ENCODE results near the gene DHX35.

DHX35 gene, protein sequence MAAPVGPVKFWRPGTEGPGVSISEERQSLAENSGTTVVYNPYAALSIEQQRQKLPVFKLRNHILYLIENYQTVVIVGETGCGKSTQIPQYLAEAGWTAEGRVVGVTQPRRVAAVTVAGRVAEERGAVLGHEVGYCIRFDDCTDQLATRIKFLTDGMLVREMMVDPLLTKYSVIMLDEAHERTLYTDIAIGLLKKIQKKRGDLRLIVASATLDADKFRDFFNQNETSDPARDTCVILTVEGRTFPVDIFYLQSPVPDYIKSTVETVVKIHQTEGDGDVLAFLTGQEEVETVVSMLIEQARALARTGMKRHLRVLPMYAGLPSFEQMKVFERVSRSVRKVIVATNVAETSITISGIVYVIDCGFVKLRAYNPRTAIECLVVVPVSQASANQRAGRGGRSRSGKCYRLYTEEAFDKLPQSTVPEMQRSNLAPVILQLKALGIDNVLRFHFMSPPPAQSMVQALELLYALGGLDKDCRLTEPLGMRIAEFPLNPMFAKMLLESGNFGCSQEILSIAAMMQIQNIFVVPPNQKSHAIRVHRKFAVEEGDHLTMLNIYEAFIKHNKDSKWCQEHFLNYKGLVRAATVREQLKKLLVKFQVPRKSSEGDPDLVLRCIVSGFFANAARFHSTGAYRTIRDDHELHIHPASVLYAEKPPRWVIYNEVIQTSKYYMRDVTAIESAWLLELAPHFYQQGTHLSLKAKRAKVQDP

GRCh38 chr20:38962044-38962927 lies at the start of gene DHX35:
DHX35 (plus strand) TSS chr20:38962344; CDS start chr20:38962368, 24 bp downstream.
- peak; percentile 97 for DNase-seq (ENCODE audit: low read depth)

DNA sequence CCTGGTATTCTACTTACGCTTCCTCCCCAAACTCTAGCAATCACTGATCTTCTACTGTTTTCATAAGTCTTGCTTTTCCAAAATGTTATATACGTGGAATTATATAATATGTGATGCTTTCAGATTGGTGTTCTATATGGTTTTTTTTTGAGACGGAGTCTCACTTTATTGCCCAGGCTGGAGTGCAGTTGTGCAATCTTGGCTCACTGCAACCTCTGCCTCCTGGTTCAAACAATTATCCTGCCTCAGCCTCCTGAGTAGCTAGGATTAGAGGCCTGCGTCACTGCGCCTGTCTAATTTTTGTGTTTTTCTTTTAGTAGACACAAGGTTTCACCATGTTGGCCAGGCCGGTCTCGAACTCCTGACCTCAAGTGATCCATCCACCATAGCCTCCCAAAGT lies 46.8 kb upstream of the DHX35 start:
- DNase-seq (ENCODE audit: low read depth), result no peak

DNA sequence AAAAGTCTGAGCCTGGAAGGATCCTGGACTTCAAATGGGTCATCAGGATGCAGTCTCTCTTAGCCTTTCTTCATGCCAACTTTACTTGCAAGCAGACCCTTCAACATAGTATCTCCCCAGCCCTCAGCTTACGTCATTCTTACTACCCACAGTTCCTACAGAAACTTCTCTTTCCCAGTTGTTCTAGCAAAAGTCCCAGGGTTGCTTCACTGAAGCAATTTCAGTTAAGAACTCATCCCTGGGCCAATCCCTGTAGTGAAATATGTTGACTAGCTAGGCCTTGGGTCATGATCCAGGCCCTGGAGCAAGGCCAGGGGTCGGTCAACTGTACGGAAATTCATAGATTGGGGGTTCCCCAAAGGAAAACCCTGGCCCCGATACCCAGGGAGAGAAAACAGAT lies 44.5 kb upstream of the DHX35 start:
- DNase-seq (ENCODE audit: low read depth), result no peak

DNA sequence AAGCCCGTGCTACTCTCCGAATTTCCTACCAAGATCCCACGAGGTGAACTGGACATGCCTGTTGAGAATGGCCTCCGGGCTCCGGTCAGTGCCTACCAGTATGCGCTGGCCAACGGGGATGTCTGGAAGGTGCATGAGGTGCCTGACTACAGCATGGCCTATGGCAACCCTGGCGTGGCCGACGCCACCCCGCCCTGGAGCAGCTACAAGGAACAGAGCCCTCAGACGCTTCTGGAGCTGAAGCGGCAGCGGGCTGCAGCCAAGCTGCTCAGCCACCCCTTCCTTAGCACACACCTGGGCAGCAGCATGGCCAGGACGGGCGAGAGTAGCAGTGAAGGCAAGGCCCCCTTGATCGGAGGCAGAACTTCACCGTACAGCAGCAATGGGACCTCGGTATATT lies 44.0 kb upstream of the DHX35 start:
- DNase-seq (ENCODE audit: low read depth), result no peak

GRCh38 chr20:38919683-38920082 lies 42.5 kb upstream of the DHX35 start:
- DNase-seq (ENCODE audit: low read depth), result no peak

GRCh38 chr20:38920411-38920810 lies 41.7 kb upstream of the DHX35 start:
- no peak for DNase-seq (ENCODE audit: low read depth)

GRCh38 chr20:38920851-38921250 lies 41.3 kb upstream of the DHX35 start:
- no peak for DNase-seq (ENCODE audit: low read depth)

GRCh38 chr20:38924718-38925117 lies 37.4 kb upstream of the DHX35 start:
- no peak for DNase-seq (ENCODE audit: low read depth)

GRCh38 chr20:38926142-38926933 lies 35.8 kb upstream of the DHX35 start, which contains the start of gene FAM83D:
FAM83D (plus strand) TSS chr20:38926417; CDS start chr20:38926443, 26 bp downstream.
- peak; percentile 85 for DNase-seq (ENCODE audit: low read depth)

GRCh38 chr20:38926934-38927616 lies 35.1 kb upstream of the DHX35 start:
- no peak for DNase-seq (ENCODE audit: low read depth)

DNA sequence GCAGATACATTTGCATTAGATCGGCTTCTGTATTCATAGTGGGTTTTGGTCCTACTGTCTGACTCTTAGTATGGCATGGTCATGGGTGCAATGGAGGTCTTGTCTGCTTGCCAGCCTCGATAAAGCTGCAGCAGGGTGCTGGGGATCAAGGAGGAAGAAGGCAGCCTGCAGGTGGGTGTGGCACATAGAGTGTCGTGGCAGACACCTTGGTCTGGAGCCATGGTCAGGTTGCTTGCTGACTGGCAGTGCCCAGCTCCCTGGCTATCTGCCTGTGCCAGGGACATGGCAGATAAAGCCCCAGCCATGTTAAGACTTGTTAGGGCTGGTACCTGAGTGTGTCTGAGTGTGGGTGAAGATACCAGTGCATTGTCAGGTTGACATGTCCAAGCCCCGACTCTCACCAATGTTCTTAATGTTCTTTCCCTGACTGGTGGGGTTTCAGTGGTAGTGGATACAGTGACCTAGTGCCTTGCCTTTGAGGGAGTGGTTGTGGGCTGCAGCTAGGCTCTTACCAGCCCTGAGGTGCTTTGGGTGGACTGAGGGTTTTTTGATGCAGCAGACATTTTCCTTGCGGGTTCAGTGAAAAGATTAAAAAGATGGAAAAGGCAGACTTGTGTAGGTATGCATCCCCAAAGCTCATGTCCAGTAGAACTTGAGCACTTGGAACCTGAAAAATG lies 34.1 kb upstream of the DHX35 start:
- DNase-seq (ENCODE audit: low read depth), result no peak

DNA sequence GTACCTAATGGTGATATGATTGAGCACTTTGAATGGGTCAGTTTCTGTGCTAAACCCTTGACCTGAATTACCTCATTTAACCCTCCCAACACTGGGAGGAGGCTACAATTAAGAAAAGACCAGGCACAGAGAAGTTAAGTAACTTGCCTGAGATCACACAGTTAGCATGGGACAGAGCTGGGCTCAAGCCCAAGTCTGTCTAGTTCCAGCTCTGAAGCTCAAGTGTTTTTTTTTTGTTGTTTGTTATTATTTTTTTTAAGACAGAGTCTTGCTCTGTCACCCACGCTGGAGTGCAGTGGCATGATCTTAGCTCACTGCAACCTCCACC lies 31.9 kb upstream of the DHX35 start:
- DNase-seq (ENCODE audit: low read depth), result no peak

GRCh38 chr20:38931984-38932383 lies 30.2 kb upstream of the DHX35 start:
- no peak for DNase-seq (ENCODE audit: low read depth)

GRCh38 chr20:38932457-38933120 lies 29.6 kb upstream of the DHX35 start:
- no peak for DNase-seq (ENCODE audit: low read depth)

DNA sequence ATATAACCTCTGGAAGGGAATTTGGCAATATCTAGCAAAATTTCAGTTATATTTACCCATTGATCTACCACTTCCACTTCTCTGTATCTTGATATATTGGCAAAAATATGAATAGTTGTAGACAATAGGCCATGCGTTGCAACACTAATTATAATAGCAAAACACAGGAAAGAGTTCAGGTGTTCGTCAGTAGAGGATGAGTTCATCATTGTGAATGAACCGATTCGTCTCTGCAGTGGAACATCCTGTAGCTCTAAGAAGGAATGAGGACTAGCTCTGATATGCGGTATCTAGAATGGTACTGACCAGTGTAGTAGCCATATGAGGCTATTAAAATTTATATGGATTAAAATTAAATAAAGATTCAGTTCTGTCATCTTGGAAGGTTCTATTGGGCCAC lies 27.6 kb upstream of the DHX35 start:
- DNase-seq (ENCODE audit: low read depth), result no peak

DNA sequence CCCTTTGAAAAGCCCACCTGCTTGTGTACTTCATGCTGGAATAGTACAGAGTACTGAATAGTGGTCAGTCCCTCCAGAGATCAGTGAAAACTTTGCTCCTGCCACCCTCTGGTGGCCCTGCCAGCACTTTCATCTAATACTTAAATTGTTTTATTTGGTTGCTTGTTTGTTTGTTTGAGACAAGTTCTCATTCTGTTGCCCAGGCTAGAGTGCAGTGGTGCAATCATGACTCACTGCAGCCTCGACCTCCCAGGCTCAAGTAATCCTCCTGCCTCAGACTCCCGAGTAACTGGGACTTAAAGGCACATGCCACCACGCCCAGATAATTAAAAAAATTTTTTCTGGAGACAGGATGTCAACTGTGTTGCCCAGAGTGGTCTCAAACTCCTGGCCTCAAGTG lies 26.9 kb upstream of the DHX35 start:
- no peak for DNase-seq (ENCODE audit: low read depth)

DNA sequence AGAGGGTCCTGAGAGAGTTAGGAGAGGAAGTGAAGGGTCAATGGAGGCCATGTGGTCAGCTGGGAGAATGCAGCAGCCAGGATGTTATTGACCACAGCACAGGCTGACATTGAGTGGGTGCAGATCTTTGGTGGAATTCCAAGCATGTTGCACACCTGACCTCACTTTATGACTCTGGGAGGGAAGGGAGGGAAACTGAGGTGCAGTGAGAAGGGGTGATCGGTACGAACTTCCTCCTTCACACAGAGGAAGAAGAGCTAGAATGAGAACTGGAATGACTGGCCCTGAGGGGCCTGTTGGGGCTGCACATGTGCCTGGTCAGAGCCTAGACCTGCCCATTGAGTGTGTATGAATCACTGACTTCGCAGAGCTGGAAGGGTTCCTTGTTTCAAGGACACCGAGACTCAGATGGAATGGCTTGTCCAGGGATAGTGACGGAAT lies 26.2 kb upstream of the DHX35 start:
- DNase-seq (ENCODE audit: low read depth), result no peak

DNA sequence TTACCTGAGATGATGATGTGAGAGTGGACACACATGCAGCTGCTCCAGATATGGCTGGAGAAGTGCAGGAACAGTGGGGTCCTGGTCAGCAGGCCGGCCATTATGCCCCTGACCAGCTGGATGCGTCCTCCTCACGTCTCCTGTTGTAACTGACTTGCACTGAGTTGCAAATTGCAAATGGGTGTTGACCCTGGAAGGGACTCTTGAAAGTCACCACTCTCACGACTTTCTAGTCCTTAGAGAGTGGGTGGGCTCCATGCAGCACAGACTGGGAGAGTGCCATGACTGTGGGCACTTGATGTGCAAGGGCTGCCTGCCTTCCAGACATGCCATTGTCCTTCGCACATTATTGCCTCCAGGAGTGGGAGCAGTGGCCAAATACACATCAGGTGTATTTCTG lies 25.1 kb upstream of the DHX35 start:
- DNase-seq (ENCODE audit: low read depth), result no peak

DNA sequence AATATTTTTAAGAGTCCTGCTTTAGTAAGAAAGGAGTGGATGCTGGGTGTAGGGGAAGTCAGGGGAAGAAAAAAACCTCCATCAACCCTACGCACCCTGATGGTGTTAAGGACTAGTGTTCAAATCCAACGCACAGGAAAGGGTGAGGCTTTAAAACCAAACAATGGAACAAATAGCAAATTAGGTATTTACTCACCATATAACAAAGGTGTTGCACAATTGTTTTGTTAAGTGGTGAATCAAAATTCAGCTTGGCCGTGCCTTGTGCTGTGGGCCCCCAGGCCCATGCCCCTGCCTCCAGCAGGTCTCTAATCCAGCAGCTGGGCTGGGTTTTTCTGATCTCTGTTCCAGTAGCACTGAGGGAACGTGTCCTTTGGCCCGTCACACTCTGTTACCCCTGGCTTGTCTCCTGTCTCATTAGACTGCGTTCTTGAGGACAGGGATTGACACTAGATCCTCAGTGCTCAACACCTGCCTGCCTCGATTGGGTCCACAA lies 24.1 kb upstream of the DHX35 start:
- DNase-seq (ENCODE audit: low read depth), result no peak

- no peak for DNase-seq (ENCODE audit: low read depth)
Observed at GRCh38 chr20:38939686-38940085, 22.5 kb upstream of the DHX35 start.
